HG03045 (cell line): ENCODE data around the gene FLT1.

Experiments used
- ATAC-seq: cut with Tn5 transposase; IDR thresholded peaks from one replicate; pipeline ENCODE4 v1.9.1; 2021; ENCODE audit warnings: mild to moderate bottlenecking, moderate library complexity; ENCODE audit not compliant: unreplicated experiment

The FLT1 gene

GRCh38 chr13:28459911-28460310, 35.0 kb downstream of the FLT1 start:
- no peak for ATAC-seq

GRCh38 chr13:28458608-28459007, 36.3 kb downstream of the FLT1 start:
- ATAC-seq, result no peak

- no peak for ATAC-seq
Measured at GRCh38 chr13:28458051-28458450, 36.9 kb downstream of the FLT1 start.

- no peak for ATAC-seq
Measured at GRCh38 chr13:28457521-28457920, 37.4 kb downstream of the FLT1 start.

GRCh38 chr13:28455580-28456194, 39.2 kb downstream of the FLT1 start:
- ATAC-seq, result no peak

GRCh38 chr13:28452755-28453154, 42.2 kb downstream of the FLT1 start:
- ATAC-seq, result no peak

- no peak for ATAC-seq
Measured at GRCh38 chr13:28451482-28452217, 43.3 kb downstream of the FLT1 start.

- no peak for ATAC-seq
Measured at GRCh38 chr13:28449826-28450773, 44.8 kb downstream of the FLT1 start.

GRCh38 chr13:28448651-28449358, 46.1 kb downstream of the FLT1 start:
- no peak for ATAC-seq

GRCh38 chr13:28447989-28448388, 46.9 kb downstream of the FLT1 start:
- ATAC-seq, result no peak

- ATAC-seq, result no peak
Measured at GRCh38 chr13:28447206-28447605, 47.7 kb downstream of the FLT1 start.

- ATAC-seq, result no peak
Measured at GRCh38 chr13:28442839-28443238, 52.1 kb downstream of the FLT1 start.

- no peak for ATAC-seq
Measured at GRCh38 chr13:28441529-28441928, 53.4 kb downstream of the FLT1 start.

- ATAC-seq, result no peak
Measured at GRCh38 chr13:28440774-28441504, 54.0 kb downstream of the FLT1 start.

GRCh38 chr13:28438598-28439334, 56.2 kb downstream of the FLT1 start:
- ATAC-seq, result no peak

GRCh38 chr13:28438067-28438466, 56.9 kb downstream of the FLT1 start:
- ATAC-seq, result no peak

GRCh38 chr13:28435917-28436316, 59.0 kb downstream of the FLT1 start:
- ATAC-seq, result no peak

GRCh38 chr13:28434926-28435325, 60.0 kb downstream of the FLT1 start:
- no peak for ATAC-seq

GRCh38 chr13:28432816-28433560, 61.9 kb downstream of the FLT1 start:
- ATAC-seq, result no peak
